IgD-negative memory B cell (primary cell): Measurements from ENCODE around the gene ESF1. TPM values are rescaled to one million over a fixed set of nuclear protein-coding genes. Genes with fewer than 3 reads are reported as not detected.
"Not testable (repeated sequence)": the region's sequence is repeated elsewhere in the genome, so short reads cannot be mapped to it uniquely, and the experiment has no call there.

Source experiments
- H3K27ac Mint-ChIP-seq, 3 donors: one replicate each; pipeline ENCODE4 v1.8.0; 2020 to 2022; ENCODE audit warnings: mild to moderate bottlenecking in 3 of 3, mixed read lengths in 3 of 3, moderate library complexity in 1 of 3
- H3K27me3 Mint-ChIP-seq: one replicate; pipeline ENCODE4 v1.8.0; 2021; ENCODE audit warnings: mixed read lengths
- H3K36me3 Mint-ChIP-seq: one replicate; pipeline ENCODE4 v1.8.0; 2020; ENCODE audit warnings: mild to moderate bottlenecking, mixed read lengths
- H3K4me1 Mint-ChIP-seq, 3 donors: one replicate each; pipeline ENCODE4 v1.8.0; 2020 to 2022; ENCODE audit warnings: mixed read lengths in 3 of 3, mild to moderate bottlenecking in 1 of 3
- H3K4me3 Mint-ChIP-seq, 4 donors: one replicate each; pipeline ENCODE4 v1.8.0; 2020 to 2022; ENCODE audit warnings: mild to moderate bottlenecking in 4 of 4, mixed read lengths in 4 of 4, moderate library complexity in 3 of 4
- H3K9me3 Mint-ChIP-seq, 3 donors: one replicate each; pipeline ENCODE4 v1.8.0; 2020 to 2021; ENCODE audit warnings: mixed read lengths in 3 of 3, mild to moderate bottlenecking in 1 of 3
- polyA plus RNA-seq: library from polyadenylated mRNA; unstranded; fragments of 300-500 nt; fragmentation: Illumina TruSeq; gene quantifications from one replicate; pipeline ENCODE4 v1.2.3, GENCODE V29; 2021

ESF1 gene
- polyA plus RNA-seq, 1 donor from 2014 or later, result 8.0 TPM

GRCh38 chr20:13771853-13772453 lies 12.8 kb downstream of the ESF1 start:
- peaks cover 5 to 7% (median 5%) of the 10 kb centered on the region in 3 donors for H3K4me1 Mint-ChIP-seq
- no peak overlapping the region for H3K4me3 Mint-ChIP-seq
- H3K9me3 Mint-ChIP-seq, result peaks cover 0 to 2% (median 0%) of the 10 kb centered on the region in 3 donors
- no peaks in the 10 kb centered on the region for H3K27me3 Mint-ChIP-seq
- peaks cover 1% of the 10 kb centered on the region for H3K36me3 Mint-ChIP-seq
- no peak overlapping the region for H3K27ac Mint-ChIP-seq

GRCh38 chr20:13770141-13770540 lies 14.6 kb downstream of the ESF1 start:
- no peaks in the 10 kb centered on the region for H3K27me3 Mint-ChIP-seq
- H3K36me3 Mint-ChIP-seq, result peaks cover 15% of the 10 kb centered on the region
- peaks cover 1 to 13% (median 7%) of the 10 kb centered on the region in 3 donors for H3K9me3 Mint-ChIP-seq
- no peak overlapping the region for H3K27ac Mint-ChIP-seq
- H3K4me1 Mint-ChIP-seq, result peaks cover 0 to 4% (median 0%) of the 10 kb centered on the region in 3 donors
- no peak overlapping the region for H3K4me3 Mint-ChIP-seq

GRCh38 chr20:13765868-13766416 lies 18.8 kb downstream of the ESF1 start:
- no peak overlapping the region for H3K4me3 Mint-ChIP-seq
- no peaks in the 10 kb centered on the region for H3K27me3 Mint-ChIP-seq
- H3K9me3 Mint-ChIP-seq, result peaks cover 1 to 13% (median 7%) of the 10 kb centered on the region in 3 donors
- peaks cover 19% of the 10 kb centered on the region for H3K36me3 Mint-ChIP-seq
- H3K4me1 Mint-ChIP-seq, result peaks cover 0 to 3% (median 0%) of the 10 kb centered on the region in 3 donors
- no peak overlapping the region for H3K27ac Mint-ChIP-seq

GRCh38 chr20:13765299-13765698 lies 19.4 kb downstream of the ESF1 start:
- peaks cover 20% of the 10 kb centered on the region for H3K36me3 Mint-ChIP-seq
- H3K4me1 Mint-ChIP-seq, result peaks cover 0 to 3% (median 0%) of the 10 kb centered on the region in 3 donors
- H3K4me3 Mint-ChIP-seq, result no peak overlapping the region
- peaks cover 1 to 13% (median 7%) of the 10 kb centered on the region in 3 donors for H3K9me3 Mint-ChIP-seq
- no peak overlapping the region for H3K27ac Mint-ChIP-seq
- no peaks in the 10 kb centered on the region for H3K27me3 Mint-ChIP-seq

GRCh38 chr20:13760451-13760946 lies 24.2 kb downstream of the ESF1 start:
- not testable (repeated sequence) for H3K27me3 Mint-ChIP-seq, H3K4me1 Mint-ChIP-seq, H3K4me3 Mint-ChIP-seq, H3K27ac Mint-ChIP-seq, H3K9me3 Mint-ChIP-seq
- peaks cover 12% of the 10 kb centered on the region for H3K36me3 Mint-ChIP-seq

- Mint-ChIP-seq H3K27ac (no peak overlapping the region), H3K36me3 (peaks cover 7% of the 10 kb centered on the region), H3K27me3 (no peaks in the 10 kb centered on the region), H3K4me3 (no peak overlapping the region), H3K9me3 (no peaks in the 10 kb centered on the region), H3K4me1 (peaks cover 0 to 5% (median 2%) of the 10 kb centered on the region in 3 donors)
These were observed 25.8 kb downstream of the ESF1 start for GRCh38 chr20:13758884-13759283.

GRCh38 chr20:13756551-13756950 lies 28.2 kb downstream of the ESF1 start:
- peaks cover 0 to 5% (median 2%) of the 10 kb centered on the region in 3 donors for H3K4me1 Mint-ChIP-seq
- H3K27ac Mint-ChIP-seq, result no peak overlapping the region
- no peaks in the 10 kb centered on the region for H3K27me3 Mint-ChIP-seq
- H3K9me3 Mint-ChIP-seq, result no peaks in the 10 kb centered on the region
- no peak overlapping the region for H3K4me3 Mint-ChIP-seq
- H3K36me3 Mint-ChIP-seq, result peaks cover 5% of the 10 kb centered on the region

- H3K4me3 Mint-ChIP-seq, result no peak overlapping the region
These were observed 28.9 kb downstream of the ESF1 start for GRCh38 chr20:13755809-13756208.

GRCh38 chr20:13753436-13754036 lies 31.2 kb downstream of the ESF1 start:
- Mint-ChIP-seq H3K4me3 (no peak overlapping the region), H3K27ac (no peak overlapping the region), H3K27me3 (no peaks in the 10 kb centered on the region), H3K36me3 (peaks cover 2% of the 10 kb centered on the region), H3K9me3 (no peaks in the 10 kb centered on the region), H3K4me1 (no peaks in the 10 kb centered on the region)

More at GRCh38 chr20:13755809-13756208, 28.9 kb downstream of the ESF1 start:
- Mint-ChIP-seq H3K9me3 (no peaks in the 10 kb centered on the region), H3K27ac (no peak overlapping the region), H3K4me1 (peaks cover 0 to 5% (median 2%) of the 10 kb centered on the region in 3 donors), H3K27me3 (no peaks in the 10 kb centered on the region), H3K36me3 (peaks cover 5% of the 10 kb centered on the region)

GRCh38 chr20:13749811-13750210 lies 34.9 kb downstream of the ESF1 start:
- Mint-ChIP-seq H3K4me3 (no peak overlapping the region), H3K27me3 (no peaks in the 10 kb centered on the region), H3K4me1 (no peaks in the 10 kb centered on the region), H3K36me3 (peaks cover 3% of the 10 kb centered on the region), H3K9me3 (no peaks in the 10 kb centered on the region), H3K27ac (no peak overlapping the region)

- H3K4me3 Mint-ChIP-seq, result no peak overlapping the region
- H3K36me3 Mint-ChIP-seq, result peaks cover 21% of the 10 kb centered on the region
- peaks cover 0 to 4% (median 0%) of the 10 kb centered on the region in 3 donors for H3K4me1 Mint-ChIP-seq
- no peaks in the 10 kb centered on the region for H3K27me3 Mint-ChIP-seq
- H3K9me3 Mint-ChIP-seq, result peaks cover 0 to 5% (median 2%) of the 10 kb centered on the region in 3 donors
- no peak overlapping the region for H3K27ac Mint-ChIP-seq
These were observed 38.9 kb downstream of the ESF1 start for GRCh38 chr20:13745784-13746183.

GRCh38 chr20:13744352-13744751 lies 40.4 kb downstream of the ESF1 start:
- peaks cover 28% of the 10 kb centered on the region for H3K36me3 Mint-ChIP-seq
- peaks cover 0 to 4% (median 0%) of the 10 kb centered on the region in 3 donors for H3K4me1 Mint-ChIP-seq

GRCh38 chr20:13741879-13742278 lies 42.8 kb downstream of the ESF1 start:
- H3K27me3 Mint-ChIP-seq, result no peaks in the 10 kb centered on the region
- H3K4me3 Mint-ChIP-seq, result no peak overlapping the region
- peaks cover 0 to 4% (median 0%) of the 10 kb centered on the region in 3 donors for H3K4me1 Mint-ChIP-seq
- H3K9me3 Mint-ChIP-seq, result peaks cover 2 to 9% (median 3%) of the 10 kb centered on the region in 3 donors
- no peak overlapping the region for H3K27ac Mint-ChIP-seq
- peaks cover 26% of the 10 kb centered on the region for H3K36me3 Mint-ChIP-seq

More at GRCh38 chr20:13744352-13744751, 40.4 kb downstream of the ESF1 start:
- peaks cover 2 to 9% (median 3%) of the 10 kb centered on the region in 3 donors for H3K9me3 Mint-ChIP-seq
- H3K4me3 Mint-ChIP-seq, result no peak overlapping the region
- H3K27ac Mint-ChIP-seq, result no peak overlapping the region
- H3K27me3 Mint-ChIP-seq, result no peaks in the 10 kb centered on the region

GRCh38 chr20:13739731-13740649 lies 44.7 kb downstream of the ESF1 start:
- Mint-ChIP-seq H3K36me3 (peaks cover 26% of the 10 kb centered on the region), H3K4me3 (peak overlapping the region in 1 of 4 donors; percentile 23), H3K4me1 (peaks cover 0 to 4% (median 0%) of the 10 kb centered on the region in 3 donors)

More at GRCh38 chr20:13739731-13740649, 44.7 kb downstream of the ESF1 start:
- peaks cover 2 to 9% (median 3%) of the 10 kb centered on the region in 3 donors for H3K9me3 Mint-ChIP-seq
- H3K27ac Mint-ChIP-seq, result no peak overlapping the region
- H3K27me3 Mint-ChIP-seq, result no peaks in the 10 kb centered on the region
